Stimulated activated CD8-positive, alpha-beta memory T cell treated with anti-CD3 and anti-CD28 coated beads, Interleukin-4, amount 100 ng/mL, for 24 hours (primary cell): ENCODE data around the gene PPM1L.

Source experiments
- DNase-seq: peaks from one replicate; pipeline ENCODE4 v3.0.0-alpha.2; 2020; ENCODE audit warnings: low read depth

Gene PPM1L

GRCh38 chr3:161101609-161102008 is 345.6 kb downstream of the PPM1L start:
- DNase-seq, result no peak

- no peak for DNase-seq
Observed at GRCh38 chr3:161103776-161104385, 347.9 kb downstream of the PPM1L start.

- peak; percentile 6 for DNase-seq
Observed at GRCh38 chr3:161104561-161105551, 348.8 kb downstream of the PPM1L start, which contains the start of gene B3GALNT1. B3GALNT1 (minus strand) TSS chr3:161105349; CDS start chr3:161086754, 18,595 bp downstream.

GRCh38 chr3:161107311-161107710 is 351.3 kb downstream of the PPM1L start:
- DNase-seq, result no peak

GRCh38 chr3:161108840-161109239 is 352.8 kb downstream of the PPM1L start:
- no peak for DNase-seq

- no peak for DNase-seq
Observed at GRCh38 chr3:161117646-161118045, 361.6 kb downstream of the PPM1L start.

- DNase-seq, result no peak
Observed at GRCh38 chr3:161126495-161126894, 370.5 kb downstream of the PPM1L start.
